ENCODE results near the gene TEN1.
A peak's percentile ranks its signal among the peaks of the same experiment; 100 is the strongest.

TEN1 gene

GRCh38 chr17:76005263-76006149 lies 26.5 kb downstream of the TEN1 start:
- peak; percentile 44 to 79 for DNase-seq (ENCODE audit: extremely low read depth in 1 of 2, low read depth in 1 of 2)

GRCh38 chr17:76007131-76007849 lies 28.2 kb downstream of the TEN1 start:
- DNase-seq (ENCODE audit: extremely low read depth in 1 of 2, low read depth in 1 of 2), result no peak

- DNase-seq (ENCODE audit: extremely low read depth in 1 of 2, low read depth in 1 of 2), result no peak
Observed at GRCh38 chr17:76007850-76008165, 28.8 kb downstream of the TEN1 start.

- DNase-seq (ENCODE audit: extremely low read depth in 1 of 2, low read depth in 1 of 2), result no peak
Observed at GRCh38 chr17:76008208-76008607, 29.2 kb downstream of the TEN1 start.

GRCh38 chr17:76008630-76009425 lies 29.8 kb downstream of the TEN1 start:
- no peak for DNase-seq (ENCODE audit: extremely low read depth in 1 of 2, low read depth in 1 of 2)

- no peak for DNase-seq (ENCODE audit: extremely low read depth in 1 of 2, low read depth in 1 of 2)
Observed at GRCh38 chr17:76009447-76009846, 30.4 kb downstream of the TEN1 start.

GRCh38 chr17:76009969-76010661 lies 31.1 kb downstream of the TEN1 start:
- no peak for DNase-seq (ENCODE audit: extremely low read depth in 1 of 2, low read depth in 1 of 2)

- no peak for DNase-seq (ENCODE audit: extremely low read depth in 1 of 2, low read depth in 1 of 2)
Observed at GRCh38 chr17:76011951-76012350, 32.9 kb downstream of the TEN1 start.

- no peak for DNase-seq (ENCODE audit: extremely low read depth in 1 of 2, low read depth in 1 of 2)
Observed at GRCh38 chr17:76013377-76013932, 34.4 kb downstream of the TEN1 start.

GRCh38 chr17:76014100-76014924 lies 35.3 kb downstream of the TEN1 start:
- peak; percentile 50 to 67 for DNase-seq (ENCODE audit: extremely low read depth in 1 of 2, low read depth in 1 of 2)

GRCh38 chr17:76014925-76015261 lies 35.9 kb downstream of the TEN1 start:
- DNase-seq (ENCODE audit: extremely low read depth in 1 of 2, low read depth in 1 of 2), result no peak

GRCh38 chr17:76017481-76018339 lies 38.7 kb downstream of the TEN1 start:
- DNase-seq (ENCODE audit: extremely low read depth in 1 of 2, low read depth in 1 of 2), result no peak

GRCh38 chr17:76018340-76018680 lies 39.3 kb downstream of the TEN1 start:
- no peak for DNase-seq (ENCODE audit: extremely low read depth in 1 of 2, low read depth in 1 of 2)

- DNase-seq (ENCODE audit: extremely low read depth in 1 of 2, low read depth in 1 of 2), result no peak
Observed at GRCh38 chr17:76018801-76019200, 39.8 kb downstream of the TEN1 start.

- DNase-seq (ENCODE audit: extremely low read depth in 1 of 2, low read depth in 1 of 2), result no peak
Observed at GRCh38 chr17:76019833-76020467, 40.9 kb downstream of the TEN1 start.

- DNase-seq (ENCODE audit: extremely low read depth in 1 of 2, low read depth in 1 of 2), result no peak
Observed at GRCh38 chr17:76022285-76022684, 43.2 kb downstream of the TEN1 start.

GRCh38 chr17:76022973-76023899 lies 44.2 kb downstream of the TEN1 start:
- no peak for DNase-seq (ENCODE audit: extremely low read depth in 1 of 2, low read depth in 1 of 2)

GRCh38 chr17:76023900-76024237 lies 44.8 kb downstream of the TEN1 start:
- no peak for DNase-seq (ENCODE audit: extremely low read depth in 1 of 2, low read depth in 1 of 2)
